T-helper 1 cell treated with Interleukin-12 subunit alpha and Interleukin-12 subunit beta and Interleukin-4 antibody, amounts not matched to agents 30 ng/mL and 1 ng/mL, for 36 hours (primary cell): Measurements from ENCODE around the gene TSPAN31. TPM values are rescaled to one million over a fixed set of nuclear protein-coding genes. Genes with fewer than 3 reads are reported as not detected.

ENCODE experiments used
- intact Hi-C: fragments of 100-400 bp; cut with micrococcal nuclease; formaldehyde crosslinking; loops from one replicate; pipeline ENCODE4 v1.15.1; 2024
- total RNA-seq: library from RNA; stranded (reverse); gene quantifications from 2 replicates; pipeline ENCODE4 v1.2.3, GENCODE V29; 2022

TSPAN31 gene
- total RNA-seq, 1 donor from 2014 or later, result 29.4 TPM

GRCh38 chr12:57722716-57723629 lies 21.9 kb upstream of the TSPAN31 start:
- intact Hi-C loops, result no loop called here

GRCh38 chr12:57723630-57723962 lies 21.2 kb upstream of the TSPAN31 start:
- intact Hi-C loops, result no loop called here

- intact Hi-C loops, result no loop called here
Observed at GRCh38 chr12:57724003-57724935, 20.6 kb upstream of the TSPAN31 start.

- intact Hi-C loops, result no loop called here
Observed at GRCh38 chr12:57724936-57725740, 19.7 kb upstream of the TSPAN31 start.

- intact Hi-C loops, result no loop called here
Observed at GRCh38 chr12:57725851-57726150, 19.0 kb upstream of the TSPAN31 start.

- intact Hi-C loops, result no loop called here
Observed at GRCh38 chr12:57726151-57726883, 18.5 kb upstream of the TSPAN31 start.

GRCh38 chr12:57726884-57727757 lies 17.7 kb upstream of the TSPAN31 start:
- intact Hi-C loops, result no loop called here

GRCh38 chr12:57727758-57728395 lies 17.0 kb upstream of the TSPAN31 start:
- intact Hi-C loops, result no loop called here

- intact Hi-C loops, result no loop called here
Observed at GRCh38 chr12:57729321-57729844, 15.5 kb upstream of the TSPAN31 start.

GRCh38 chr12:57730336-57731067 lies 14.3 kb upstream of the TSPAN31 start:
- intact Hi-C loops, result no loop called here

GRCh38 chr12:57731411-57732080 lies 13.3 kb upstream of the TSPAN31 start:
- intact Hi-C loops, result no loop called here

GRCh38 chr12:57732270-57732669 lies 12.6 kb upstream of the TSPAN31 start:
- intact Hi-C loops, result no loop called here

- intact Hi-C loops, result no loop called here
Observed at GRCh38 chr12:57732726-57733593, 11.9 kb upstream of the TSPAN31 start.

- intact Hi-C loops, result no loop called here
Observed at GRCh38 chr12:57733928-57734327, 10.9 kb upstream of the TSPAN31 start.

GRCh38 chr12:57734591-57734990 lies 10.2 kb upstream of the TSPAN31 start:
- intact Hi-C loops, result no loop called here

- intact Hi-C loops, result no loop called here
Observed at GRCh38 chr12:57735198-57735855, 9.5 kb upstream of the TSPAN31 start.
